Type B pancreatic cell (in vitro differentiated cells): ENCODE data around the gene MAPK8IP1. TPM values are rescaled to one million over a fixed set of nuclear protein-coding genes. Genes with fewer than 3 reads are reported as not detected.

Experiments
- DNase-seq: peaks from one replicate; pipeline ENCODE4 v3.0.0; 2021; ENCODE audit warnings: mixed read lengths; ENCODE audit not compliant: unreplicated experiment; ENCODE audit errors: extremely low spot score
- H3K27ac Mint-ChIP-seq: 2 replicates; pipeline ENCODE4 v1.8.0; 2021; ENCODE audit warnings: mild to moderate bottlenecking, mixed read lengths
- H3K27me3 Mint-ChIP-seq: 2 replicates; pipeline ENCODE4 v1.8.0; 2021; ENCODE audit warnings: mixed read lengths
- H3K36me3 Mint-ChIP-seq: 2 replicates; pipeline ENCODE4 v1.8.0; 2021; ENCODE audit warnings: mixed read lengths
- H3K4me1 Mint-ChIP-seq: one replicate; pipeline ENCODE4 v1.8.0; 2021; ENCODE audit warnings: mixed read lengths; ENCODE audit not compliant: unreplicated experiment
- H3K4me3 Mint-ChIP-seq: 2 replicates; pipeline ENCODE4 v1.8.0; 2021; ENCODE audit warnings: mild to moderate bottlenecking, mixed read lengths
- H3K9me3 Mint-ChIP-seq: 2 replicates; pipeline ENCODE4 v1.8.0; 2021; ENCODE audit warnings: mixed read lengths
- CTCF ChIP-seq: fragments of 200-600 bp; sonication (generic); conservative IDR thresholded peaks from 2 replicates; pipeline ENCODE4 v1.5.0; 2021; ENCODE audit warnings: antibody characterized with exemption, mild to moderate bottlenecking
- total RNA-seq: library from RNA; stranded (reverse); gene quantifications from 2 replicates; pipeline ENCODE4 v1.2.1, GENCODE V29; 2021; ENCODE audit warnings: low replicate concordance

Gene MAPK8IP1
- total RNA-seq, 1 donor from 2014 or later: 23.7 TPM

DNA sequence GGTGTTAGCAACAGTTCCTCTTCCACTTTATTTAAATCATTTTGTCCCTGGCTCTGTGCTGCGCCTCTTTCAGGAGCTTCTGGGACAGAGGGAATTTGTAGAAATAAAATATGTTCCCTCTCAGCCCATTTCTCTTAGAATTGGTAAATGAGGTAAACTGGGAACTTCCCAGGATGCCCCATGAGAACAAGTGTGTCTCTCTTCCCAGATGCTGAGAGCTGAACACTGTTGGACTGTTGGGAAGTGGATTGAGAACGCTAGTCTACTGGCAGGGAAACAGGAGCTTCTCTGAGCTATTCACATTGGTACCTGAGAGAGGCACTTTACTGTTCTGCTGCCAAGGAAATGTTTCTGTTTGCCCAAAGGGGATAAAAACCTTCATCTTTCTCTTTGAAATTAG is 34.2 kb upstream of the MAPK8IP1 start:
- Mint-ChIP-seq H3K9me3 (no peaks in the 10 kb centered on the region), H3K36me3 (no peaks in the 10 kb centered on the region), H3K27ac (no peak overlapping the region), H3K27me3 (peaks cover 7% of the 10 kb centered on the region), H3K4me1 (peaks cover 23% of the 10 kb centered on the region), H3K4me3 (no peak overlapping the region)
- TF ChIP-seq CTCF: no peak
- no peak for DNase-seq

GRCh38 chr11:45852018-45852711 is 33.3 kb upstream of the MAPK8IP1 start:
- Mint-ChIP-seq H3K27ac (no peak overlapping the region), H3K4me1 (peaks cover 28% of the 10 kb centered on the region)
- no peak for DNase-seq

DNA sequence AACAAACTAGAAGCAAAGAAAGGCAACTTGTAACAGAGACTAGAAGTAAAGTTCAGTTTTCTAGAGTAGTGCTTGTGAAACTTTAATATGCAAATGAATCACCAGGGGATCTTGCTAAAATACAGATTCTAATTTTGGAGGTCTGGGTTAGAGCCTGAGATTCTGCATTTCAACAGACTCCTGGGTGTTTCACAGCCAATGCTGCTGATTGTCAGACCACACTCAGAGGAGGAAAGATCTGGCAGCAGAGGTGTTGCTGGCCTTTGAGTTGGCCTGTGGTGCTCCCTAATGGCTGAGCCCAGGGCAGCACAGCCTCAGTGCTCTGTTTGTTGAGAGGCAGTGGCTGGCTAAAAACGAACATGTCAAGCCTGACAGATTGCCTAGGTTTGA is 32.7 kb upstream of the MAPK8IP1 start:
- Mint-ChIP-seq H3K27ac (no peak overlapping the region), H3K4me3 (no peak overlapping the region), H3K9me3 (no peaks in the 10 kb centered on the region), H3K36me3 (peaks cover 7% of the 10 kb centered on the region), H3K27me3 (no peaks in the 10 kb centered on the region), H3K4me1 (peaks cover 32% of the 10 kb centered on the region)
- TF ChIP-seq CTCF: no peak
- no peak for DNase-seq

More at GRCh38 chr11:45852018-45852711, 33.3 kb upstream of the MAPK8IP1 start:
- no peak for TF ChIP-seq CTCF
- Mint-ChIP-seq H3K4me3 (no peak overlapping the region), H3K36me3 (peaks cover 4% of the 10 kb centered on the region), H3K9me3 (no peaks in the 10 kb centered on the region), H3K27me3 (no peaks in the 10 kb centered on the region)

DNA sequence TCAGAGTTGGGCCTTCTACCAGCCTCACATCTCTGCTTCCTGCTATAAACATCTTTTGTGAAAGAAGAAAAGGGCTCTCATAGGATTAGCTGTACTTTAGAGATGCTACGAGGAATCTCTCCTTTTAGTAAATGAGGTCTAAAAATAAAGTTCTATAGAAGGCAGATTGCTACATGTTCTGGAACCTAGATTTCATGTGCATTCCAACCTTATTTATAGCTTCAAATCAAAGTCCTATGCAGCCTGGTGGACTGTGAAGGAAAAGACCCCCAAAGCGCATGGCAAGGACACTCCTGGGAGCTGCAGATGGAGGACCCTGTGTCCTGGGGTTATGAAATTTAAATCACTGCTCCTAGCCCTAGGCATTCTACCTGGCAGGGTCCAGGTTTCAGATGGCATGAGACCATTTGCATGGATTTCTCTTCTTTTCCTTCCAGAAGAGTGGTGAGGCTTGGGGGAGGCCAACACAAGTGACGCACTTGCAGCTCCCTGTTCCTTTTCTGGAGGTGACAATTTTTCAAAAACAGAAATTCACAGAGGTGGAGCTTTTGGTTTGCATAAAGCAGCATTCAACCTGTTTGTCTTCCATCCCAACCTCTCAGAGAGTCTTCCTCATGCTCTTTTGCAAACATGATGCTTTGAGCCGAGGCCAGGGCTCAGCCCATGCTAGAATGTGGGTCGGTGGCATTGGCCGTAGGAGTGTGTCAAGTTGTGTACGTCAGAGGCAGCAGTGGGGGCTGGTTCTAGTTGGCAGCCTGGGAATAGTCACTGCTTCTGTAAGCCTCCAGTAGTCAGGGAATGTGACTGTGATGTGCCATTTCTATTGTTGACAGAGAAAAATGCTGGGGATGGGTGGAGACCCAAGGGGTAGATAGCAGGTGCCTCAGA is 31.9 kb upstream of the MAPK8IP1 start:
- H3K27me3 Mint-ChIP-seq: no peaks in the 10 kb centered on the region
- no peak overlapping the region for H3K27ac Mint-ChIP-seq
- no peaks in the 10 kb centered on the region for H3K9me3 Mint-ChIP-seq
- no peak for DNase-seq
- peaks cover 34% of the 10 kb centered on the region for H3K4me1 Mint-ChIP-seq
- no peak for TF ChIP-seq CTCF
- peaks cover 7% of the 10 kb centered on the region for H3K36me3 Mint-ChIP-seq
- H3K4me3 Mint-ChIP-seq: no peak overlapping the region

DNA sequence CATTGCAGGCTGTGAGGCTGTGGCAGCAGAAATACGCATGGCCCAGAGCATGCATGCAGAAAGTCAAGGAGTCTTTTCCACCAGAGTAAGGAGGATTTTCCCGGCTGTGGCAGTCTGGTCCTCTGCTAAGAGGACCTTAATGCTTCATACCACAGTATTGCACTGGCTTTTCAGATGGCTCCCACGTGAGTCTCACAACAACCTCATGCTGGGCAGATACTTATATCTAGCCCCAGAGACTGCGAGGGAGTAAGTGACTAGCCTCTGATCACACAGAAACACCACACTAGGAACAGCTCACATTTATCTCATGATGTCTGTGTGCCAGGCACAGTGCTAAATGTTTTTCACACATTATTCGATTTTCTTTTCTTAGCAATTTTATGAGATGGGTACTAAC is 30.1 kb upstream of the MAPK8IP1 start:
- Mint-ChIP-seq H3K27me3 (no peaks in the 10 kb centered on the region), H3K9me3 (no peaks in the 10 kb centered on the region), H3K27ac (no peak overlapping the region), H3K4me1 (peaks cover 23% of the 10 kb centered on the region), H3K36me3 (peaks cover 7% of the 10 kb centered on the region), H3K4me3 (no peak overlapping the region)
- no peak for TF ChIP-seq CTCF
- DNase-seq: no peak
